T-helper 1 cell treated with Interleukin-12 subunit alpha and Interleukin-12 subunit beta and Interleukin-4 antibody, amounts not matched to agents 30 μg/mL and 1 μg/mL, for 36 hours (primary cell): ENCODE measurements around the gene KRTAP5-3.

Experiments
- H3K27ac Mint-ChIP-seq: one replicate; pipeline ENCODE4 v1.8.0; 2021; ENCODE audit warnings: mild to moderate bottlenecking, mixed read lengths
- H3K27me3 Mint-ChIP-seq: one replicate; pipeline ENCODE4 v1.8.0; 2021; ENCODE audit warnings: low read depth, mixed read lengths
- H3K36me3 Mint-ChIP-seq: one replicate; pipeline ENCODE4 v1.8.0; 2021; ENCODE audit warnings: low read depth, mixed read lengths
- H3K4me1 Mint-ChIP-seq: one replicate; pipeline ENCODE4 v1.8.0; 2021; ENCODE audit warnings: low read depth, mixed read lengths
- H3K4me3 Mint-ChIP-seq: one replicate; pipeline ENCODE4 v1.8.0; 2021; ENCODE audit warnings: mild to moderate bottlenecking, moderate library complexity, mixed read lengths
- H3K9me3 Mint-ChIP-seq: one replicate; pipeline ENCODE4 v1.8.0; 2021; ENCODE audit warnings: mixed read lengths

The KRTAP5-3 gene

GRCh38 chr11:1570896-1571759, 37.1 kb downstream of the KRTAP5-3 start:
- Mint-ChIP-seq H3K27me3 (peaks cover 36% of the 10 kb centered on the region), H3K4me1 (peaks cover 6% of the 10 kb centered on the region), H3K9me3 (no peaks in the 10 kb centered on the region), H3K36me3 (no peaks in the 10 kb centered on the region), H3K27ac (peak overlapping the region; percentile 59), H3K4me3 (peak overlapping the region; percentile 60)

GRCh38 chr11:1570531-1570895, 37.8 kb downstream of the KRTAP5-3 start:
- peaks cover 6% of the 10 kb centered on the region for H3K4me1 Mint-ChIP-seq
- no peaks in the 10 kb centered on the region for H3K36me3 Mint-ChIP-seq
- peak overlapping the region; percentile 60 for H3K4me3 Mint-ChIP-seq
- peak overlapping the region; percentile 59 for H3K27ac Mint-ChIP-seq
- H3K9me3 Mint-ChIP-seq = no peaks in the 10 kb centered on the region
- peaks cover 31% of the 10 kb centered on the region for H3K27me3 Mint-ChIP-seq

GRCh38 chr11:1570001-1570453, 38.2 kb downstream of the KRTAP5-3 start:
- peaks cover 5% of the 10 kb centered on the region for H3K4me1 Mint-ChIP-seq
- no peaks in the 10 kb centered on the region for H3K9me3 Mint-ChIP-seq
- no peak overlapping the region for H3K27ac Mint-ChIP-seq
- peaks cover 26% of the 10 kb centered on the region for H3K27me3 Mint-ChIP-seq
- H3K4me3 Mint-ChIP-seq = no peak overlapping the region
- no peaks in the 10 kb centered on the region for H3K36me3 Mint-ChIP-seq

DNA sequence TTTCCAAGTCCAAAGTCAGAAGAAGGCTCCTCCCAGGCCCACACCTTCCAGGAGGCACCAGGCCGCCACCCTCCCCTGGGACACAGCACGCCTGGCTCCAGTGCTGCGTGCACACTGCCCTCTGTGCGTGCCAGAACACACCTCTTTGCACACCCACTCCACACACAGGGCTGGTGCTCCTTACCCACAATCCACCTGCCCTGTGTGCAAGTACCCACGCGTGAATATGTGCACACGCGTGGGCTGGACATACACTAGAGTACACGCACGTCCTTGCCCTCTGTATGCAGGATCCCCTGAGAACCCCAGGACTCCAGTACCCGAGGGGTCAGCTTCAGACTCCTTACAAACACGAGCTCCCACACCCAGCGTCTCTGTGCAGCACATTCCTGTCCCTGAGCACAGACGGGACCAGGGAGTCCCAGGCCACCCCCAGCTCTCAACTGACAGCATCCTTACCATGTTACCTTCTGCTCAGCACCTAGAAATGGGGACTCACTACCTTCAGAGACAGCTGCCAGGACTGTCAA, 38.9 kb downstream of the KRTAP5-3 start:
- Mint-ChIP-seq H3K4me1 (peaks cover 4% of the 10 kb centered on the region), H3K27me3 (peaks cover 23% of the 10 kb centered on the region), H3K36me3 (no peaks in the 10 kb centered on the region), H3K27ac (no peak overlapping the region), H3K9me3 (no peaks in the 10 kb centered on the region), H3K4me3 (no peak overlapping the region)

GRCh38 chr11:1568441-1568911, 39.8 kb downstream of the KRTAP5-3 start:
- H3K4me1 Mint-ChIP-seq = peaks cover 2% of the 10 kb centered on the region
- no peaks in the 10 kb centered on the region for H3K36me3 Mint-ChIP-seq
- H3K9me3 Mint-ChIP-seq = no peaks in the 10 kb centered on the region
- H3K27me3 Mint-ChIP-seq = peaks cover 17% of the 10 kb centered on the region
- H3K4me3 Mint-ChIP-seq = no peak overlapping the region
- H3K27ac Mint-ChIP-seq = no peak overlapping the region

DNA sequence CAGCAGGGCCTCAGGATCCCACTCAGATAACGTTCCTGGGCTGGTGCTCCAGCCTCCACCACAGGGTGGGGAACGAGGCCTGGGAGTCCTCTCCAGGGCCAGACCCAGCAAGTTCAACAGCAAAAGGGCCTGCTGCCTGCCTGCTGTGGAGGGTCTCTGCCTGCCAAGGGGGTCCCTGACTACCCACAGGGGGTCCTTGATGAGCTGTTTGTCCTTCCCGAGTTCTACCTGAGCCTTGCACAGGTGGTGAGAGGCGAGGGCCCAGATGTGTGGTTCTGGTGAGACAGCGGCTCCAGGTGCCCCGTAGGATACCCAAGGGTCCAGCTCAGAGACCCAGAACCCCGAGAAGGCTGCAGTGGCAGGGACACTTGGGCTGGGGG, 40.6 kb downstream of the KRTAP5-3 start:
- no peaks in the 10 kb centered on the region for H3K4me1 Mint-ChIP-seq
- H3K4me3 Mint-ChIP-seq = no peak overlapping the region
- peaks cover 15% of the 10 kb centered on the region for H3K27me3 Mint-ChIP-seq
- no peaks in the 10 kb centered on the region for H3K36me3 Mint-ChIP-seq
- no peaks in the 10 kb centered on the region for H3K9me3 Mint-ChIP-seq
- H3K27ac Mint-ChIP-seq = no peak overlapping the region

- Mint-ChIP-seq H3K4me3 (no peak overlapping the region), H3K9me3 (no peaks in the 10 kb centered on the region), H3K27me3 (peaks cover 15% of the 10 kb centered on the region), H3K4me1 (no peaks in the 10 kb centered on the region), H3K27ac (no peak overlapping the region), H3K36me3 (no peaks in the 10 kb centered on the region)
Observed at GRCh38 chr11:1567052-1567720, 41.1 kb downstream of the KRTAP5-3 start.

- H3K4me1 Mint-ChIP-seq = no peaks in the 10 kb centered on the region
- H3K4me3 Mint-ChIP-seq = no peak overlapping the region
- no peak overlapping the region for H3K27ac Mint-ChIP-seq
- no peaks in the 10 kb centered on the region for H3K9me3 Mint-ChIP-seq
- H3K27me3 Mint-ChIP-seq = peaks cover 15% of the 10 kb centered on the region
- H3K36me3 Mint-ChIP-seq = no peaks in the 10 kb centered on the region
Observed at GRCh38 chr11:1566381-1567051, 41.7 kb downstream of the KRTAP5-3 start.

GRCh38 chr11:1565904-1566247, 42.4 kb downstream of the KRTAP5-3 start:
- Mint-ChIP-seq H3K4me3 (no peak overlapping the region), H3K36me3 (no peaks in the 10 kb centered on the region), H3K27me3 (peaks cover 14% of the 10 kb centered on the region), H3K27ac (no peak overlapping the region), H3K4me1 (no peaks in the 10 kb centered on the region), H3K9me3 (no peaks in the 10 kb centered on the region)

DNA sequence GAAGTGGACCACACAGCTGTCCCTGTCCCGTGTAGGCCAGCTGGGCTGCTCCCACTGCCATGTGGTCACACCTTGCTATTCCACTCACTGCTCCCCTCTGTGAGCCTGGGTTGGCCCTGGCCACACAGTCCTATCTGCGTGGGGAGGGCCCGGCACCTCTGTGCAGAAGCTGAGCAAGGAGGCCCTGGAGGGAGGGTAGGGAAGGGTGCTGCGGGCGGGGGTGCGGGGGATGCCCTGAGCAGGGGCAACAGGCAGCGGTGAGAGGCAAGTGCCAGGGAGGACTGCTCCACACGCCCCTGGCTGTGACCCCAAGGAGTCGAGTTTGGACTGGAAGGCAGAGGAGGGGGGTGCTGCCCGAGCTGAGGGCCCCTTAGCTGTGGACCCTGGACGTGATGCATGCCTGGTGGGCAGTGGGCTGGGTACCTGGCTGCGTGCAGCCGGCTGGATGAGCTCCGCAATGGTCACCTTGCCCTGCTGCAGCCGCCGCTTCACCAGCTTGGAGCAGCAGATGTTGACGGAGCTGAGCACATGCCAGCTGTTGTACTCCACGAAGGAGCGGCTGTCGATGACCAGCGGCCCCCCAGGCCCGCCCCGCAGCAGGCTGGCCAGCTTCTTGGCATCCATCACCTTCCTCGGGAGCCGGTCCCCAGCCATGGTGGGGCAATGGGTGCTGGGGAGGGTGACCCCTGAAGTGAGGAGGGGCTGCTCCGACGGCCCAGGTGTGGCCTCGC, 42.9 kb downstream of the KRTAP5-3 start:
- Mint-ChIP-seq H3K36me3 (no peaks in the 10 kb centered on the region), H3K4me3 (no peak overlapping the region), H3K9me3 (no peaks in the 10 kb centered on the region), H3K4me1 (no peaks in the 10 kb centered on the region), H3K27ac (no peak overlapping the region), H3K27me3 (peaks cover 8% of the 10 kb centered on the region)

DNA sequence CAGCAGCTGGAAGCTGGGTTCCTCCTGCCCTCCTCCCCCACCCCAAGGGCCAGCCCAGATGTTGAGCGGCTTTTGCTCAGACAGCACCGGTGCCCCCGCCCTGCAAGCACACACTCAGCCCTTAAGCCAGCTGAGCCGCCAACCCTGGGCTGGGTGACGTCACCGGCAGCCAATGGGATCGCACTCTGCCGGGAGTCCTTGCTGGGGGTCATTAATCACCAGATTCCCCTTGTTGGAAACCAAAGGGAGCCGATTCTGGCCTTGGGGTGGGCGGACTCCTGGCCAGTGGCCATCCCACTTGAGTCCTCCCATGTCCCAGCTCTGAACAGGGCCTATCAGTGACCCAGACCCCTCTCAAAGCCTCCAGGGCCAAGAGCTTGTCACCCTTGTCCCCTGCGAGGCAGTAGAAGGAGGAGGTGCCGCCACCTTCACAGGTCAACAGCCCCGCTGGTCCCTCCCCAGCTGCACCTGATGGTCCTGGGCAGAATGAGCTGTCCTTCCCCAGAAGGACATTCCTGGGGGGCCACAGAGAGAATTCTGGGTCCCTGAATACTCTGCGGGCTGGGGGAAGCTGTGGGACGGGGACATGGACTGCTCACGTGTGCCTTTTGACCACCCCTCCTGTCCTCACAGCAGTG, 43.6 kb downstream of the KRTAP5-3 start:
- peaks cover 5% of the 10 kb centered on the region for H3K27me3 Mint-ChIP-seq
- no peaks in the 10 kb centered on the region for H3K36me3 Mint-ChIP-seq
- no peaks in the 10 kb centered on the region for H3K4me1 Mint-ChIP-seq
- no peak overlapping the region for H3K4me3 Mint-ChIP-seq
- H3K27ac Mint-ChIP-seq = no peak overlapping the region
- H3K9me3 Mint-ChIP-seq = no peaks in the 10 kb centered on the region

DNA sequence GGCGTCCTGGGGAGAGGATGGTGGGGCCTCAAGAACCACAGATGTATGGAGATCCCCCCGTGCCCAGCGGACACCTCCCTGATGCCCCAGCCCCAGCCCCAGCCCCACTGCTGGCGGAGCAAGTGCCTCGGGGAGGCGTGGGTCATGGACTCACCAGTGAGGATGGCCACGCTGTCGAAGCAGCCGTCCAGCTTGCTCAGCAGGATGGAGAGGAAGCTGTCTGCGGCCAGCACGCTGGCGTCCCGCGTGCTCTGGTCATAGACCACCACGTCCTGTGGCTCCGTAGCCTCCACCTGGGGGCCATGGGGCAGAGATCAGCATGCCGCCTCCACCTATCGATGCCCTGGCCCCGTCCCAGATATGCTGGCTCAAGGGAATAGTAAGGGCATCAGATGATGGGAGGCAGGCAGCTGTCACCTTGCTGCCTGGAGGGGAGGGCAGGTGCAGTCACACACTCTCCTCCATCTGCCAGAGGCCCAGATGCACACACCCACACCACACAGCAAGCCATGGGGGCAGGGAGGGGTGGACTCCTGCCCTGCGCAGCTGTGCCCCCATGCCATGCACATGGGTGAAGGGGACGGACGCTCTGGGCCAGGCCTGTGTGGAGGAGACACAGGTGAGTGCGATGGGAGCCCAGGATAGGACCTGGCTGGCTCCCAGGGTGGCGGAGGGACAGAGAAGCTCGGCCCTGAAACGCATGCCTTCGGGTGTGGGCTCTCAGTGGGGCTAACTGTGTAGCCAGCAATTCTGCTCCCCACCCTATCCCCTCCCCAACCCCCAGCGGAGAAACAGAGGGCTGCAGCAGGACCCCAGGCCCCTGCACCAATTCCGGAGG, 44.3 kb downstream of the KRTAP5-3 start:
- Mint-ChIP-seq H3K27ac (no peak overlapping the region), H3K27me3 (no peaks in the 10 kb centered on the region), H3K9me3 (no peaks in the 10 kb centered on the region), H3K4me1 (no peaks in the 10 kb centered on the region), H3K4me3 (no peak overlapping the region), H3K36me3 (no peaks in the 10 kb centered on the region)

DNA sequence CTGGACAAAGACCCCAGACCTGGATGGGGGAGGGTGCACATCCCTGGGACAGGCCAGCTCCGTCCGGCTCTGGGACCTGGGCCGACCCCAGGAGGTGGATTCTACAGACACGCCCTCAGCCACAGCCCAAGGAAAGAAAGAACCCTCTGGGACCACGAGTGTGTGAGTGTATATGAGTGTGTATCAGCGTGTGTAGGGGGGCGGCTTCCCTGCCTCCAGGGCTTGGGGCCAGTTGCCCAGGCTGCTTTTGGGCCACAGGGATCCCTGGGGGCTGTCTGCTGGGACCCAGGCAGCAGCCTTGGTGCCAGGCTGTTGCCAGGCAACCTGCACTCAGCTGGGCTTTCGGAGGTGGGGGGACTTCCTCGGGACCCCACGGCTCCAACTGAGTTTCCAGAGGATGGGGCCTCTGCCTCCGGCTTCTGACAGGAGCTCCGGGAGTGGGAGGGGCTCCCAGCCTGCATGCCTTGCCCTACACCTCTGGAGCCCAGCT, 45.1 kb downstream of the KRTAP5-3 start:
- H3K4me3 Mint-ChIP-seq = no peak overlapping the region
- H3K27ac Mint-ChIP-seq = no peak overlapping the region
- no peaks in the 10 kb centered on the region for H3K4me1 Mint-ChIP-seq
- no peaks in the 10 kb centered on the region for H3K9me3 Mint-ChIP-seq
- no peaks in the 10 kb centered on the region for H3K36me3 Mint-ChIP-seq
- no peaks in the 10 kb centered on the region for H3K27me3 Mint-ChIP-seq
